ENCODE results near the gene C19orf12.
"Not testable (repeated sequence)": the region's sequence is repeated elsewhere in the genome, so short reads cannot be mapped to it uniquely, and the experiment has no call there.

C19orf12 gene

DNA sequence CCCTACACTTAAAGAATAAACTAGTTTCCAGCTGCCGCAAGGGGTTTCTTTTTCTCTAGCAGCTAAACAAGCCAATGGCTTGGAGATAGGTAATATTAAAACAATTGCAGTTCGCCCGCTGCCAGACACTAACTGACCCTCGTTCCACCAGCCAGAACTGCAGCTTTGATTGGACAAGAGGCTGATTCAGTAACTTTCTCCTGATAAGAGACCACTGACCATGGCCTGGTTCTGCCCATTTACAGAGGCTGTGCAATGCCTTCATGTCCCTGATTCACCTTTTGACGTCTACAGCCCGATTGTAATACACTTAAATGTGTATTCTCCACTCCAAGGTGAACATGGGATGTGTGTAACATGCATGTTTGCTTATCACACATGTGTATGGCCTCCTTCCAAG is 12.8 kb upstream of the C19orf12 start:
- no peak for DNase-seq (ENCODE audit: low spot score)

DNA sequence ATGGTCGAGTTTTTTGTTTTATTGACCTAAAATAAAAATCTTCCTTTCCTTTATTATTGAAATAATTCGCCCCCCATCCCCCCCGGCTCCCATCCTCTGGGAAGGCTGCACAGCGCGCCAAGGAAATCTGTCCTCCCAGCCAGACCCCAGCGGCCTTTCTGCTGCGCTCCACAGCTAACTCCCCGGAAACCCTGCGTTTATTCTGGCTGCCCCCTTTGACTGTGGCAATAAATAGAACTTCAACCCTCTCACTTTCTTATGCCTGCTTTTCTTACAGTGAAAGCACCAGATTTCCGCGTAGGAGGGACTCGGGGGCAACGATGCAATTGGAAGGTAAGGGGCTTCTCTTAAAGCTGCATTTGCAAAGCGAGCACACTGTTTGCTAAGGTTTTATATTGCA is 9.7 kb upstream of the C19orf12 start:
- DNase-seq (ENCODE audit: low spot score): no peak

DNA sequence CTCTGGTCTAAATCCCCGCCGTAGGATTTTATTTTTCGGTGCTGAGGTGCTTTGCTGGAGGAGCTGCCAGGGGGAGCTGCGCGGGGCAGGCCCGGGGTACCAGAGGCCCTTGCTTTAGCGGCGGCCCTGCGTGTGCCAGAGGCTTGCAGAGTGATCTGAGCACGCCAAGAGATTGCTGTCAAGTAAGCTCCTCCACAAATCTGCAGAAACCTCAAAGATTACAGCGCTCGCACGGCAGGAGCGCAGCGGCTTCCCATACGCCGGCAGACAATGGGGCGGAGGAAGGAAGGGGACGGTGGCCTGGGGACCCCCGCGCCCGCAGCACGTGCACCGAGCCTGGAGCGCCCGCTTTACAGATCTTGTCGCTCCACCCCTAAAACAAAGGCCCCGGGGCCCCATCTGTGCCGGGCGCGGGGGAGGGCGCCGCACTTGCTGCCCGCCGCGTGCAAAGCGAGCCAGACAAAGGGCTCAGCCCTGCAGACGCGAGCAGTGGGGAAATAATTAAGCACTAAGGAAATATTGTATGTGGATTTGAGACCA is 9.1 kb upstream of the C19orf12 start:
- DNase-seq (ENCODE audit: low spot score): no peak

DNA sequence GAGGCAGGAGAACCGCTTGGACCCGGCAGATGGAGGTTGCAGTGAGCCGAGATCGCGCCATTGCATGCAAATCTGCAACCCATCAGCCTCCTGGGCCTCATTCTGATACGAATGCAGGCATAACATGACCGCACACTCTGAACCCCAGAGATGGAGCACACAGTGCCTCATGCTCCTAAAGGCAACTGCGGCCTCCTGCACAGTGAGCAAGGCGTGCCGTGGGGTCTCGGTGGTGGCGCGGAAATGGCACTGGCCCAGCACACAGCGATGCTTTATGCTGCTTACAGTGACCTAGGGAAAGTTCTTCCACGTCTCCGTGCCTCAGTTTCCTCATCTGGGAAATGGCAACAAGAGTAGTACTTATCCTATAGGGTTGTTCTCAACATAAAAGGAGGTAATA is 2.0 kb upstream of the C19orf12 start:
- no peak for DNase-seq (ENCODE audit: low spot score)

DNA sequence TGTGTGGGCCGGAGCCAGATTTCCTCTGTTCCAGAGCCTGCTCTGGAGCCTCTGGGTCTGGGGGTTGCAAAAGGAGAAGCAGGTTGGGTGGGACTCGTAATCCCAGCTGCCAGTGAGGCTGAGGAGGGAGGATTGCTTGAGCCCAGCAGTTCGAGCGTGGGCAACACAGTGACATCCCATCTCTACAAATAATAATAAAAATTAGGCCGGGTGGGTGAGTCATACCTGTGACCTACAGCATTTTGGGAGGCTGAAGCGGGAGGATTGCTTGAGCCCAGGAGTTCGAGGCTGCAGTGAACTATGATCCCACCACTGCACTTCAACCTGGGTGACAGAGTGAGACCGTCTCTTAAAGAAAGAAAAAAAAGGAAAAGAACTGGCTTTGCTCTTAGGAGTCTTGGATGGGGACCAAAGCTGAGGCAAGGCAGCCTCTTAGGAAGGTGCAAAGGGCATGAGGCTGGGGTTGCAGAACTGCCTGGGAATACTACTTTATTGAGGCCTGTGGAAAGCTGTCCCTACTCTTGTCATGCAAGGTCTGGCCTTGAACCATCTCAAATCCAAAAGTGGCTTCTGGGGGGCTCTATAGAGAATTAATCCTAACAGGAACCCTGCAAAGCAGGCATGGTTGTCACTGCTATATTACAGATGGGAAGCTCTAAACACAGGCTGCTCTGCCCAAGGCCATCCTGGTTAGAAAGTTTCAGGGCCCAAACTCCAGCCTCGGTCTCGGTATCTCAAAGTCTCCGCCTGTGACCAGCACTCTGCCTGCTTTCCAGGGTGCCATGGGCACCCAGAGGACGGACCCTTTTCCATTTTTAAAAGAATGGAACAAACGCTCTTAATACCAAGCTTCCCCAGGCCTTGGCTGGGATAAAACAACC is 880 bp upstream of the C19orf12 start:
- peak; percentile 69 for DNase-seq (ENCODE audit: low spot score)

DNA sequence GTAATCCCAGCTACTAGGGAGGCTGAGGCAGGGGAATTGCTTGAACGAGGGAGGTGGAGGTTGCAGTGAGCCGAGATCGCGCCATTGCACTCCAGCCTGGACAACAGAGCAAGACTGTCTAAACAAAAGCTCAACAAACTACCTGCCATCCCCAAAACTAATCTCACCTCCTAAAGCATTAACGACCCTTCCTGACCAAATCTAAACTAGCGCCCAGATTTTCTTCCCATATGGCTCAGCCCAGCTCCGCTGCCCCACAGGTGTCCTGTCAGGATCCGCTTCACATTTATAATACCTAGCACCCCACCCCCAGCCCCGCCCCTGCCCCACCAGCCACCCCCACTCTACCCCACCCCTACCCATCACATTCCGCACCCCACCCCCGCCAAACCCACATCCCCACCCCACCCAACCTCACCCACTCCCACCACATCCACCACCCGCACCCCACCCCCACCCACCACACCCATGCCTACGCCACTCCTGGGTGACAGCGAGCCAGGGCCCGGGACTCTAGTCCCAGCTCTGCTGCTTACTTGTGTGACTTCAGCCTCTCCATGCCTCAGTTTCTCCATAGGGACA is 599 bp downstream of the C19orf12 start:
- DNase-seq (ENCODE audit: low spot score): no peak

DNA sequence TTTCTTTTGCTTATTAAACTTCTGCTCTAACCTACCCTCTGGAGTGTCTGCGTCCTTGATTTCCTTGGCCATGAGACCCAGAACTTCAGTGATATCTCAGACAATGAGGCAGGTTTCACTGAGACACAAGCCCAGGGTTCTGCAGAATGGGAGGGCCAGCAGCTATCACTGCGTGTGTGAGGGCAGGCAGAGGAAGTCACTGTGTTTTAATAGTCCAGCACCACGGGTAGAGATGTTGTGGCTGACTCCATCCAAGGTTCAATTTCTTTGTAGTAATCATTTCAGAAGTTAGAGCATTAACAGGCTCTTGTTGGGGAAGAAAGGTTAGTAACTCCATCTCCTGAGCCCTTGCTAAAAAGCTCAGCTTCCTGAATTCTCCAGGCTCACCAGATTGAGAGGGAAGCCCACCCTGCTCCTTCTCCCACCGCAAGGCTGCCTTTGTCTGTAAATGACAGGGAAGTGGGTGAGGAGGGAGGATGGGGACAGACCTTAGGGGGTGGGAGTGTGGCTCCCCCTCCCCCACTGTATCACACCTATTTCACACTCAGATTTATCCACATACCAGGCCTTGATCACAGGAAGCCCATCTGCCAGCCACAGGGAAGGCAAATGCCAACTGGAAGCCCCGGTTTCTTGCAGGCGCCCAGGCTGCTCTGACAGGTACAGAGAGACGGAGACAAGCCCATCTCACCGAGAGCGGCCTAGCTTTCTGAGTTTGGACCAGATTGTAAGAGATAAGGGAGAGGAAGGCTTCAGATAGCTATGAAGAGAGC is 2.1 kb downstream of the C19orf12 start:
- DNase-seq (ENCODE audit: low spot score): no peak

DNA sequence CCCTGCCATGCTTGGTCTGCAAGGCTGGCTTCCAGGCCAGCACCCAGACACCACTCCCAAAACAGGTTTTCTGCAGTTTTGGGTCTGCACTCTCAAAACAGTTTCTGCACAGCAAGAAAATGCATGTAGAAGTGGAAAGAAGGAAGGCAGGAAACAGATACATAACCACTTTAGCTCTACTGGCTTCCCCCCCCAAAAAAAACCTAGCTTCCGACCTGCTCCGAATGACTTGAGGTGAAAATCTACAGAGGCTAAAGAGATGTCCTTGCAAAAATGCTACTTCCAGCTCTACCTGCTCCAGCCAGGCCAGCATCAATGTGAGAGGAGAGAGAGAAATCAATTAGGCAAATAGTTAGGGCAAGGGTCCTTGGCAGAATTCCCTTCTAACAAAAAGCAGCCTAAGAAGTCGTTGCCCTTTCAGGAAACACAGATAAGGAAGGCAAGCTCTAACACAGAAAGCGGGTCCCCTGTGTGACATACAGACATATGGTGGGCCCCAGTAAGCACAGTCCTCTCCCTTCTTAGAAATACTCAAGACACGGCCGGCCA is 3.4 kb downstream of the C19orf12 start:
- no peak for DNase-seq (ENCODE audit: low spot score)

DNA sequence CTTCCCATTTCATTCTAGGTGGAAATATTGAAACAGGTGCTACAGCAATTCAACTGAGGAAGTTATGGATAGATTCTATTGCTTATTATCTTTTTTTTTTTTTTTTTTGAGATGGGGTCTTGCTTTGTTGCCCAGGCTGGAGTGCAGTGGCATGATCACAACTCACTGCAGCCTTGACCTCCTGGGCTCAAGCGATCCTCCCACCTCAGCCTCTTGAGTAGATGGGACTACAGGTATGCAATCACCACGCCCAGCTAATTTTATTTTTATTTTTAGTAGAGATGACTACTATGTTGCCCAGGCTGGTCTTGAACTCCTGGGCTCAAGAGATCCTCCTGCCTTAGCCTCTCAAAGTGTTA is 5.6 kb downstream of the C19orf12 start:
- DNase-seq (ENCODE audit: low spot score): not testable (repeated sequence)

DNA sequence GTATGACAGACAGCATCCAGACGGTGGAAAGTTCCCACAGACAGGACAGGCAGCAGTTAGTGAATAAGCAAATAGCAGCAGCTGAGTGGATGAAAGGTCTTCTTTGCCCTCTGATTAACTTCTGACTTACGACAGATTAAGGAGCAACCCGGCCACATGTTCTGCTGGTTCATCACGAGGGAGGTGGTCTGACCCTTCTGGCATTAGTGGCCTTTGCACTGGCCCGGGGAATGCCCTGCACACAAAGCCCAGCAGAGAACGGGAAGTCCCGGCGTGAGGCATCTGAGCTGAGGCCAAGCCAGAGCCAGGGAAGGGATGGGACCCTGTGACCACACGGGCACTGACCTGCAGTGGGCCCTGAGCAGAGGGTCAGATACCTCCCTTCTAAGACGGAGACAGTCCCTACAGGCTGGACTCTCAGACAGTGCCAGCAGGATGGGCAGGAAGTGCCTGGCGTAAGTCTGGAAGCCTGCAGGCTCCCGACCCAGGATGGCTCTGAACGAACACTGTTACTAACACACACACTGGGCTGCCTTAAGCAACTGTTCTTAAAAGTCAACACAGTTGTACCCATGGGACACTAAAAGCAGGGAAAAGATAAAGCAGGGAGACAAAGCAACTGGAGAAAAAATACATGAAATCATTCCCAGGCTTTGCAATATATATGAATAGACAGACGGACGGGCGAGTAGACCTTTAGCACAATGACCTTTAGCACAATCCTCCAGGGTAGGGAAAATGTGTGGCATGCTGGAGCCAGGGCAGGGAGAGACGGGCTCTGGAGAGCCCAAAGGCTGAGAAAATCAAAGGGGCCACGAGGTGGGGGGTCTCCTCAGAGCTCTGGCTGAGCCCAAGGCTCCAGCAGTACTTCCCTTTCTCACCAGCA is 6.3 kb downstream of the C19orf12 start:
- no peak for DNase-seq (ENCODE audit: low spot score)

DNA sequence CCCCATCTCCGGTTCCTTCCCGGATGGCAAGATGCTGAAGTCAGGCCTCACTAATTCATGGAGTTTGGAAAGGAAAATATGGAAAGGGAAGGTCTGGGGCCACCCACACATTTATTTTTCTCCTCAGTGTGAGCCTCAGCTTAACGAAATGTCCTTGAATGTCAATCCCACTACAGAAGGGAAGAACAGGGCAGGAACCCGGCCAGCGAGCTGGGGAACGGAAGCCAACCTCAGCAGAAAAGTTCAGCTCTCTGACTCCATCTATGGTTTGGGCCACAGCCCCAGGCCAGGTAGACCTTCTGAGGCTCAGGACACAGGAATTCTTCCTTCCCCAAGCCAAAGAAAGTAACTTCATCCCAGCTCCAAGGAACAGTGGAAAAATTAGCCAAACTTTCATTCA is 8.4 kb downstream of the C19orf12 start:
- no peak for DNase-seq (ENCODE audit: low spot score)

DNA sequence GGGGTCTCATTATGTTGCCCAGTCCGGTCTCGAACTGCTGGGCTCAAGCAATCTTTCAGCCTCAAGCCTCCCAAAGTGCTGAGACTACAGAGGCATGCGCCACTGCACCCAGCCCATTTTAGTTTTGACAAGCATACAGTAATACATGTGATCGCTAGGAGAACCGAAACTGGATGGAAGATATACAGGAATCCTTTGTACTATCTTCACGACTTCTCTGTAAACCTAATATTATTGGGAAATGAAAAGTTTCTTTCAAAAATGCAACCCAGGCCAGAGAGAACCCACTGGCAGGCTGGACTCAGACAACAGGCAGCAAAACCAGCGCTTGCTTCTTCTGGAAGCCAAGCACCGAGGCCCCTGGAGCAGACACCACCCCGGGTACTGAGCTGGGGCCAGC is 9.4 kb downstream of the C19orf12 start:
- no peak for DNase-seq (ENCODE audit: low spot score)

DNA sequence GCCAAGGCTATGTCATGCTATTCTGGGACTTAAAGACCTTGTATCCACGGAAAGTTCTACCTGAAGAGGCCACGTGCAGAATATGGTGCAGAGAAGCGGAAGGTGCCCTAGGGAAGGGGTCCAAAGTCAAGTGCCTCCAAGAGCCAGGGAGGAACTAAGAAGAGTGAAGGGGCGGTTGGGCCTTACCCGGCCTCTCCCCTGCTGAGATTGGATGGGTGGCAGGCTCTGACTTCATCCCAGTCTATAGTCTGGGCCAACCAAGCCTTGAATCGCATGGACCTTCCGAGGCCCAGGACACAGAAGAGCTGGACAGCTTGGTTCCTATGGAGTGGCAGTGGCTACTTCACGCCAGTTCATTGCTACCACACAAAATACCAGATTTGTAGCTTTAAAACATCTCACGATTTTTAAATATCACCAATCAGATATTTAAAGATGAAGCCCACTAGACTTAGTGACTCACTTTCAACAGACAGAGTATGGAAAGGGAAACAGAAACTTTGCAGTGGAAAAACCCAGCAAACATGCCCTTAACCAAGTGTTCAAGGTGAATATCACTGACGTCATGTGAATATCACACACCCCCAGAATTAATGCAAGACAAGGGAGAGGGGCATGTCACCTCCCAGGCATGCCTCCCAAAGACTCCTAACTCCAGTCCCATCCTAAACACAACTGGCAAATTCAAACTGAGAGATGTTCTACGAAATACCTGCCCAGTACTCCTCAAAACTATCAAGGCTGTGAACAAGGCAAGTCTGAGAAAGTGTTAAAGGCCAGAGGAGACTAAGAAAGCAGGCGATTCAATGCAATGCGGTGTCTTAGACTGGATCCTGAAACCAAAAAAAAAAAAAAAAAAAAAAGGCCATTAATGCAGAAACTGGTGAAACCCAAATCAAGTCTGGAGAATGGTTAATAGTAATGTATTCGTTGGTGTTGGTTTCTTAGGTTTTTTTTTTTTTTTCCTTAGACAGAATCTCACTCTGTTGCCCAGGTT is 10.2 kb downstream of the C19orf12 start:
- DNase-seq (ENCODE audit: low spot score): no peak

DNA sequence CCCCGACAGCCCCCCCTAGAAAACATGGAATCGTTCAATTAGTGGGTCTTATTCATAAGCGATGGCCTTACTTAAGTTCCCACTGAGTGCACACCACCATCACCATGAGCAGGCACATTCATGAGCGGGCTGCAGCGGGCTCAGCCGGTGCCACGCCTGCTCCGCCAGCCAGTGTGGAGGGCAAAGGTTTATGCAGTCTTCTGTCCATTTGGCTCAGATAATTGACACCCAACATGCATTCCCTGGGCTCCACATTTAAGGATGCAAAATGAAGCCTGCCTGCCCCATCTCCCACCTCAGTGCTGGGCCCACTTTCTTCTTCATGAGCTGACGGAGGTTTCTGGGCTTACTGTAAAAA is 12.1 kb downstream of the C19orf12 start:
- no peak for DNase-seq (ENCODE audit: low spot score)

DNA sequence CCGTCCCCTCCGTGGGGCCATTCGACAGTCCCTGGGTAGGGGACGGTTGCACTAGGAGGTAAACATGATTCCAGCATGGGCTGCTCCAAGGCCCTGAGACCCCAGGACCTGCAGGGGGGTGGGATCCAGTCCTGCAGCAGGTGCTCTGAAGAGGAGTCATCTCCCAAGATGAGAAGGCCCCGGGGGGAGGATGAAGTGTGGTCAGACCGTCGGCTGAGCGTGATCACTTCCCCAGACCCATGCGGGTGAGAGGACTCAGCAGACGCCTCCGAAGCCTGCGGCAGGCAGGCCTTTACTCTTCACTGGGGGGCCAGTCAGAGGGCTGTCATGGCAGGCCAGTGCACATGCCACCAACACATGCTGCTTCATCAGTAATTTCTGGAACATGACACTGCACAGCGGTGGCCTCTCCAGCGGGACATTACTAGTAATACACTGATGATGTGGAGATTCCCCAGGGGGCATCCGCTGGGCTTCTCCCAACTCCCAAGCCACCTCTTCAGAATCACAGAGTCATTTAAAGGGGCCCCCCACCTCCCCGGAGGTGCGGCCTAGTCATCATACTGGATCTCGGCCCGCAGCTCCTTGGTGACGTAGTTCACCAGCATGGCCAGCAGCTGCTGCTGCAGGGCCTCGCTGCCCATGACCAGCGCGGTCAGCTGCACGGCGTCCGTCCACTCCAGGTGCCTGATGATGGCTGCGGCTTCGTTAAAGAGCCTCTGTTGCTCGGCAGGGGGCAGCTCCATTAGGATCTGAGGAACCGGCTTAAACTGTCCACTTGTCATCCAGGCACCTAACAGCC is 12.7 kb downstream of the C19orf12 start:
- no peak for DNase-seq (ENCODE audit: low spot score)

DNA sequence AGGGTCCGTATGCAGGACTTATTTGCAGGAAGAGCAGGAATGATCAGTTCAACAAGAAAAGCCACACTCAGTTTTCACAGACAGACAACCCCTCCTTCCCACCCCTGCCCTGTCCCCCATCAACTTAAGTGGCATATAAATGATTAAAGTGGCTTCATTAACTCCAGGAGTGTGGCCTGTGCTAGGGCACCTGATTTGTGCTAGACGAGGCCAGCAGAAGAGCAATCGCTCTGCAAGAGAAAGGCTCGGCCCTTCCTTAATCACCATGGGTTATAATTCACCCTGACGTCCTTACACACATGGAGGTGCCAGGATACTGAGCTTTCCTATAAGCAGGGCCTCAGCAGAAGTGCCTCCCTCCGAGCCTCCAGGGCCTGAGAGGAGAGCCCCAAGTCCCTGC is 14.6 kb downstream of the C19orf12 start:
- no peak for DNase-seq (ENCODE audit: low spot score)

DNA sequence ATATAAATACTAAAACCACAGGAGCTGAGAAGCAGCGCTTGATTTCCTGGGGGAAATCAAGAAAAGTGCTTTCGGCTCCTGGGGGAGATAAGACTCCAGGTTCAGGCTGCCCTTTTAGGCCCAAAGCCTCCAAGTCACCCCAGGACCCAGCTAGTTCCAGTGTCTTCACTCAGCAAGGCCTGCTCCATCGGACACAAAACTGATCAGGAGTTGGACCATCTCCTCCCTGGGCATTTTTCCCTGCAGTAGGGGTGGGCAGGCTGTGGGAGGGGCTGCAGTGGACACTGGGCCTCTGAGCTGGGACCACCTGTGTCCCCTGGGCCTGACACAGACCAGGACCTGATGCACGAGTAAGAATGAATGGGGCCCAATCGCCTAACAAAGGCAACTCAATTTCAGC is 15.2 kb downstream of the C19orf12 start:
- DNase-seq (ENCODE audit: low spot score): no peak

DNA sequence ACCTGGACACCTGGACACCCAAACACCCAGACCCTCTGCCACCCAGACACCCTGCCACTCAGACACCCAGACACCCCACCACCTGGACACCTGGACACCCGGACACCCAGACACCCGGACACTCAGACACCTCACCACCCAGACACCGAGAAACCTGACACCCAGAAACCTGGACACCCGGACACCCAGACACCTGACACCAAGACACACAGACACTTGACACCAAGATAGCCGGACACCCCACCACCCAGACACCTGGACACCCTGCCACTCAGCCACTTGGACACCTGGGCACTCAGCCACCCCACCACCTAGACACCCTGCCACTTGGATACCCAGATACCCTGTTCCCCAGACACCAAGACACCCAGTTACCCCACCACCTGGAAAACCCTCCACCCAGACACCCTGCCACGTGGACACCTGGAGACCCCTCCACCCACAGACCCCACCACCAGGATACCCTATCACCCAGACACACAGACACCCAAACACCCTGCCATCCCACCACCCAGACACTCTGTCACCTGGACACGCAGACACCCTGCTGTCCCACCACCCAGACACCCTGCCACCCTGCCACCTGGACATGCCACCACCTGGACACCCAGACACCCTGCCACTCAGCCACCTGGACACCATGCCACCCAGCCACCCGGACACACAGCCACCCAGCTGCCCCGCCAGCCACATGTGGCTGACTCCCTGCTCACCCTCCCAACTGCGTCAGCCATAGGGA is 17.4 kb downstream of the C19orf12 start:
- DNase-seq (ENCODE audit: low spot score): no peak

DNA sequence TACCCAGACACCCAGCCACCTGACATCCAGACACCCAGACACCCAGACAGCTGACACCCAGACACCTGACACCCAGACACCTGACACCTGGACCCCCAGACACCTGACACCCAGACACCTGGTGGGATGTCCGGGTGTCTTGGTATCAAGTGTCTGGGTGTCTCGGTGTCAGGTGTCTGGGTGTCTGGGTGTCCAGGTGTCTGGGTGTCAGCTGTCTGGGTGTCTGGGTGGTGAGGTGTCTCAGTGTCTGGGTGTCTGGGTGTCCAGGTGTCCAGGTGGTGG is 18.6 kb downstream of the C19orf12 start:
- no peak for DNase-seq (ENCODE audit: low spot score)

All from RKO (cell line).